Neuronal stem cell (in vitro differentiated cells): ENCODE results near the gene MITF.

Source experiments
- DNase-seq: peaks from one replicate; pipeline ENCODE4 v3.0.0-alpha.2; 2013; ENCODE audit warnings: low spot score
- H2AFZ ChIP-seq: one replicate; pipeline ENCODE4 v1.6.1; 2013; ENCODE audit warnings: mild to moderate bottlenecking, low read length, inconsistent platforms
- H2AK5ac ChIP-seq: 2 replicates; pipeline ENCODE4 v1.6.1; 2013; ENCODE audit warnings: low read depth, mild to moderate bottlenecking, inconsistent platforms, low read length, moderate library complexity, mixed read lengths
- H2BK120ac ChIP-seq: 2 replicates; pipeline ENCODE4 v1.6.1; 2013; ENCODE audit warnings: low read depth, mild to moderate bottlenecking, inconsistent platforms, low read length, moderate library complexity, mixed read lengths
- H2BK12ac ChIP-seq: one replicate; pipeline ENCODE4 v1.6.1; 2013; ENCODE audit warnings: low read length, inconsistent platforms
- H2BK15ac ChIP-seq: 2 replicates; pipeline ENCODE4 v1.6.1; 2013; ENCODE audit warnings: mild to moderate bottlenecking, low read length, inconsistent platforms, mixed read lengths
- H2BK5ac ChIP-seq: one replicate; pipeline ENCODE4 v1.6.1; 2013; ENCODE audit warnings: inconsistent platforms, mild to moderate bottlenecking, low read length, moderate library complexity
- H3K14ac ChIP-seq: one replicate; pipeline ENCODE4 v1.6.1; 2013; ENCODE audit warnings: low read length, inconsistent platforms
- H3K18ac ChIP-seq: 2 replicates; pipeline ENCODE4 v1.6.1; 2013; ENCODE audit warnings: low read length, inconsistent platforms
- H3K23ac ChIP-seq: 2 replicates; pipeline ENCODE4 v1.6.1; 2013; ENCODE audit warnings: low read depth, mild to moderate bottlenecking, mixed read lengths, low read length, inconsistent platforms; ENCODE audit not compliant: poor library complexity
- H3K27ac ChIP-seq: replicated peaks from 3 replicates; pipeline ENCODE4 v1.5.1; 2013; ENCODE audit warnings: low read length, inconsistent platforms
- H3K27me3 ChIP-seq, 3 experiments: 2 replicates each; pipeline ENCODE4 v1.6.1; 2013; ENCODE audit warnings: low read length in 3 of 3, mild to moderate bottlenecking in 2 of 3, inconsistent platforms in 1 of 3, low read depth in 1 of 3, mixed read lengths in 1 of 3, moderate library complexity in 1 of 3; ENCODE audit not compliant: control insufficient read depth in 3 of 3, insufficient read depth in 3 of 3
- H3K36me3 ChIP-seq, 2 donors: replicated peaks in 1 of 2; 2 replicates each; pipeline ENCODE4 v1.6.1; 2013; ENCODE audit warnings: low read length in 2 of 2; ENCODE audit not compliant: control insufficient read depth in 2 of 2, insufficient read depth in 2 of 2
- H3K4ac ChIP-seq: 2 replicates; pipeline ENCODE4 v1.6.1; 2013; ENCODE audit warnings: inconsistent platforms, mild to moderate bottlenecking, low read length, moderate library complexity
- H3K4me1 ChIP-seq, 2 donors: 1 replicate in 1 of 2; 2 replicates in 1 of 2; pipeline ENCODE4 v1.6.1; 2013; ENCODE audit warnings: low read length in 2 of 2, low read depth in 1 of 2; ENCODE audit not compliant: control insufficient read depth in 2 of 2, insufficient read depth in 1 of 2
- H3K4me2 ChIP-seq: one replicate; pipeline ENCODE4 v1.6.1; 2013; ENCODE audit warnings: mild to moderate bottlenecking, low read length, inconsistent platforms; ENCODE audit not compliant: insufficient read depth, poor library complexity, severe bottlenecking
- H3K4me3 ChIP-seq, 2 donors: 2 replicates each; pipeline ENCODE4 v1.5.1; 2013; ENCODE audit warnings: low read length in 2 of 2, mild to moderate bottlenecking in 2 of 2, inconsistent platforms in 1 of 2, moderate library complexity in 1 of 2
- H3K79me1 ChIP-seq: one replicate; pipeline ENCODE4 v1.6.1; 2013; ENCODE audit warnings: low read depth, mild to moderate bottlenecking, inconsistent platforms, low read length, moderate library complexity
- H3K9ac ChIP-seq: one replicate; pipeline ENCODE4 v1.6.1; 2013; ENCODE audit warnings: mild to moderate bottlenecking, low read depth, low read length, inconsistent platforms; ENCODE audit not compliant: poor library complexity
- H3K9me3 ChIP-seq, 2 donors: replicated peaks in 1 of 2; 2 replicates each; pipeline versions ENCODE3 to v1.6.1; 2013; ENCODE audit warnings: low read length in 2 of 2, mild to moderate bottlenecking in 2 of 2, inconsistent platforms in 1 of 2, low read depth in 1 of 2, mixed read lengths in 1 of 2, moderate library complexity in 1 of 2; ENCODE audit not compliant: control insufficient read depth in 2 of 2, insufficient read depth in 1 of 2
- H4K8ac ChIP-seq: one replicate; pipeline ENCODE4 v1.6.1; 2013; ENCODE audit warnings: low read depth, mild to moderate bottlenecking, inconsistent platforms, low read length, moderate library complexity
- H4K91ac ChIP-seq: one replicate; pipeline ENCODE4 v1.6.1; 2013; ENCODE audit warnings: low read length, low read depth, mild to moderate bottlenecking, inconsistent platforms; ENCODE audit not compliant: poor library complexity
- WGBS, 2 donors: extraction: QIAGEN DNeasy Blood & Tissue Kit; methylation state at CpG; one replicate each; pipeline ENCODE4 v1.1.7; 2013; ENCODE audit warnings: missing lambda C conversion rate in 2 of 2, mixed read lengths in 1 of 2; ENCODE audit not compliant: insufficient read length in 2 of 2, insufficient replicate concordance in 1 of 2; ENCODE audit errors: extremely low coverage in 2 of 2; 5-methylcytosine and 5-hydroxymethylcytosine counted together

Gene MITF

DNA sequence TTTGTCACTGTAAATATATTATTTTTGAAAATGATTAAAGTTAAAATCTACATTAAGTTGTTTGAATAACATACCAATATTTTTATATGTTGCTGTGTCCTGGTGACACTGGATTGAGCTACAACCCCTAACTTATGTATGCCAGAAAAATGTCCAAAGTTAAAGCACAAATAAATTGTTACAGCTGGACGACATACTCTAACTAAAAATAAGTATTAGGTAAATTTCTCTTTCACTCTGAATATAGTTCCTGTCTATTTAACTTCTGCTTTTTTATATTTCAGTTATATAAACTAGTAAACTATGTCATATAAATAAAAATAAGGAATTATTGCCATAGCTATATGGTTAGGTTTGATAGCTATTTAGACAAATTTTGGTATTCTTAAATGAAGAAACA lies 141.8 kb downstream of the MITF start:
- Histone ChIP-seq H3K36me3 (no peaks in the 10 kb centered on the region), H3K4ac (no peak overlapping the region), H2BK12ac (no peak overlapping the region), H3K18ac (no peak overlapping the region), H3K4me3 (no peak overlapping the region), H3K4me1 (peaks cover 0 to 9% of the 10 kb centered on the region in 2 donors), H2BK5ac (no peak overlapping the region), H3K23ac (no peak overlapping the region), H2AFZ (no peak overlapping the region), H4K91ac (no peak overlapping the region), H3K9ac (no peak overlapping the region), H3K9me3 (no peaks in the 10 kb centered on the region), H3K79me1 (no peaks in the 10 kb centered on the region), H3K27me3 (no peaks in the 10 kb centered on the region), H4K8ac (no peak overlapping the region), H3K4me2 (no peak overlapping the region), H3K14ac (no peak overlapping the region), H2AK5ac (no peak overlapping the region), H2BK15ac (no peak overlapping the region), H3K27ac (no peak overlapping the region), H2BK120ac (no peak overlapping the region)
- whole genome bisulfite sequencing, 2 donors, result no CpG with 5 or more reads among the region's 1 CpG
- no peak for DNase-seq

DNA sequence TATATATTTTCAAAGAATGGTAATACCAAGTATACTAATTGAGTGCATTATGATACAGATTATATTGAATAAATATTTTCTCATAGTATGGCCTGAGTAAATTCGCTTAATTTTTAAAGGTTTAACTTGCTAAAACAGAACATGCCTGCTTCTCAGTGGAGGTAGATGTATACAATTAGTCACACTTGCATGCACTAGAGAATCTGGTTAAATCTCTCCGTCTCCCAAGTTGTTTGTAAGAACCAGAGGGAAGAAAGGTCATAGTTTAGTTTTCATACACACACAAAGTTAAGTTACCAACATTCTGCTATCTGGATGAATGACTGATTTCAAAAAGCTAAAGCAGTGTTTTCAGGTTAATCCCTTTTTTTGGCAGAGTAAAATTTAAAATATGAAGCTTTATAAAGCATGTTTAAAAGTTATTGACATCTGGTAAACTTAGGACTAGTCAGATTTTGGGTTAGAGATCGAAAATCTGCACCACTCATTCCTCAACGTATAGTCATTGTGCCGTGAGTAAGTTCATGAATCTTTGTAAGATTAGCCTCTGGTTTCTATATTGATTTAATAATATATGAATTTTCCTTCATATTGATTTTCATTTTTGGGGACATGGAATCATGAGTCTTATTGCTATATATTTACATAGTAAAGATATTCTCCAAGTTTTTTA lies 142.6 kb downstream of the MITF start:
- H2AFZ ChIP-seq, result no peak overlapping the region
- no peaks in the 10 kb centered on the region for H3K36me3 ChIP-seq
- H2BK12ac ChIP-seq, result no peak overlapping the region
- H2AK5ac ChIP-seq, result no peak overlapping the region
- H3K4me2 ChIP-seq, result no peak overlapping the region
- no peak overlapping the region for H3K18ac ChIP-seq
- WGBS, 2 donors, result no CpG with 5 or more reads among the region's 5 CpGs
- H3K14ac ChIP-seq, result no peak overlapping the region
- H3K27me3 ChIP-seq, result no peaks in the 10 kb centered on the region
- no peak overlapping the region for H3K27ac ChIP-seq
- no peak overlapping the region for H4K8ac ChIP-seq
- peaks cover 0 to 8% of the 10 kb centered on the region in 2 donors for H3K4me1 ChIP-seq
- H4K91ac ChIP-seq, result no peak overlapping the region
- H3K9me3 ChIP-seq, result no peaks in the 10 kb centered on the region
- H2BK5ac ChIP-seq, result no peak overlapping the region
- H3K4me3 ChIP-seq, result no peak overlapping the region
- H3K23ac ChIP-seq, result no peak overlapping the region
- H3K9ac ChIP-seq, result no peak overlapping the region
- H2BK120ac ChIP-seq, result no peak overlapping the region
- no peaks in the 10 kb centered on the region for H3K79me1 ChIP-seq
- DNase-seq, result no peak
- H2BK15ac ChIP-seq, result no peak overlapping the region
- no peak overlapping the region for H3K4ac ChIP-seq

DNA sequence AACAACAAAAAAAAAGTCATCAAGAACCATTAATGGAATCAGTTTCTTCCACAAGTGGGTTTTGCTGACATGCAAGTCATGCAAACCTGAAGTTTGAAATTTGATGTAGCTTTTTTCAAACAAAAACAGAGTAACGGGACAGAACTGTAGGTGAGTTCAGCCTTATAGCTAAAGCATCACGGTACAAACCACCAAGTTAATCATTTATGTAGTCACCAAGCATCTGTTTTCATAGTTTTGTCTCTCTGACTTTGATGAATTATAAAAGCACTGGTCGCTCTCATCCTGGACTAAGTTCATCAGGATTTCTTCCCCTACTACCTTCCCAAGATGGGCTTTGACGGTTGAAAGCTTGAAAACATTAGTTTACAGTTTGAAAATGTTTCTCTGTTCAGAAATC lies 143.3 kb downstream of the MITF start:
- no peak overlapping the region for H3K9ac ChIP-seq
- no peaks in the 10 kb centered on the region for H3K27me3 ChIP-seq
- H2AK5ac ChIP-seq, result no peak overlapping the region
- DNase-seq, result no peak
- peaks cover 0 to 8% of the 10 kb centered on the region in 2 donors for H3K4me1 ChIP-seq
- no peak overlapping the region for H3K23ac ChIP-seq
- H3K4me2 ChIP-seq, result no peak overlapping the region
- H3K9me3 ChIP-seq, result no peaks in the 10 kb centered on the region
- no peak overlapping the region for H3K14ac ChIP-seq
- no peaks in the 10 kb centered on the region for H3K79me1 ChIP-seq
- H2AFZ ChIP-seq, result no peak overlapping the region
- H2BK15ac ChIP-seq, result no peak overlapping the region
- no peak overlapping the region for H4K8ac ChIP-seq
- H3K18ac ChIP-seq, result no peak overlapping the region
- H2BK12ac ChIP-seq, result no peak overlapping the region
- no peak overlapping the region for H2BK5ac ChIP-seq
- no peak overlapping the region for H3K4me3 ChIP-seq
- no peak overlapping the region for H3K4ac ChIP-seq
- no peak overlapping the region for H4K91ac ChIP-seq
- H3K27ac ChIP-seq, result no peak overlapping the region
- no CpG with 5 or more reads among the region's 4 CpGs for WGBS, 2 donors
- no peak overlapping the region for H2BK120ac ChIP-seq
- no peaks in the 10 kb centered on the region for H3K36me3 ChIP-seq

DNA sequence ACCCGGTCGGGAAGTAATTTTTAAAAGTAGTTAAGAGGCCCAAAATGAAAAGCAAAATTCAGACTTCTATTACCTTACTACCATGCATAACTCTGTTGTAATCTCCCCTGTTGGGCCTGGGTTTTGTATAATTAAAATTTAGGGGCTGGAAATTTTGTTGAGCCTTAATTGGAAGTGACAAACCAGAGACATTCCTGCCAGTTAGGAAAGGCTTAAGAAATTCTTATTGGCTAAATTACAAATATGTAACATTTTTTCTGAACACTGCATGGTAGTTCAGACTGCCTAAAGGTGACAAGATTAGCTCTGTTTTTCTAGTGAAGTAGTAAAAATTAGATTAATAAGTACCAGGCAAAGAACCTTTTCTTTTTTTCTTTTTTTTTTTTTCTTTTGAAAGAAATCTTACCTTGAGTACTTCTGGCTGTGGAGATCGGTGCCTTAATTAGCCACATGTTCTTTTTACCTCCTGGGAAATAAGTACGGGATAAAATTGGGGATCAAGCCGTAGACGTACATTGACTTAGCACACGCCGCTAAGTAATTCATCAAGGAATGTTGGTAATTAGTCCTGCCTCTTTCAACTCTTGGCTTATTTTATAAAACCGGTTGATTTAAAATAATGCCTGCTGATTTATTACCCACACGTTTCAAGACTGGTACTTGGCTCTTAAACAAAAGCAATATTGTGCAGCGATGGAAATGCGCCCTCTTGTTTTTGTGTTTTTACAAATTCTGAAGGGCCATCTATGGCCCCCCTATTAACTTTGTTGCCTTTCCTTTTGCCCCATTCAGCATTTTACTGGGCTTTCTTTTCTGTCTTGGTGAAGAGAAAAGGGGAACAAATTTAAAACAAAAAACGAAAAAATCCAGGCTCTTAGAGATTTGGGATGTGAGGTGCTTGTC lies 149.0 kb downstream of the MITF start:
- Histone ChIP-seq H2BK12ac (no peak overlapping the region), H3K14ac (no peak overlapping the region), H3K4me2 (no peak overlapping the region), H3K4ac (no peak overlapping the region), H2BK15ac (no peak overlapping the region), H2AFZ (no peak overlapping the region), H3K23ac (no peak overlapping the region), H3K9ac (no peak overlapping the region), H3K27ac (peak overlapping the region; percentile 72), H2AK5ac (no peak overlapping the region), H3K4me3 (no peak overlapping the region), H2BK5ac (no peak overlapping the region), H4K91ac (no peak overlapping the region), H3K18ac (no peak overlapping the region), H3K4me1 (peaks cover 0 to 10% of the 10 kb centered on the region in 2 donors), H3K79me1 (no peaks in the 10 kb centered on the region), H3K27me3 (no peaks in the 10 kb centered on the region), H4K8ac (no peak overlapping the region), H3K9me3 (no peaks in the 10 kb centered on the region), H2BK120ac (no peak overlapping the region), H3K36me3 (no peaks in the 10 kb centered on the region)
- WGBS, 2 donors, result no CpG with 5 or more reads among the region's 13 CpGs
- peak; percentile 33 for DNase-seq
